Upper lobe of left lung (tissue), 4 donors: ENCODE measurements around the gene MLF2.

Experiments
- CTCF ChIP-seq, 6 experiments: fragments of 450-650 bp in 4 of 6; fragments of 200-600 bp in 2 of 6; sonication (generic) in 2 of 6; IDR thresholded peaks; one replicate each; pipeline ENCODE4 v1.5.1; 2016 to 2019; ENCODE audit warnings: antibody characterized with exemption in 6 of 6
- POLR2A ChIP-seq, 4 donors: fragments of 450-650 bp; IDR thresholded peaks; one replicate each; pipeline ENCODE4 v1.5.1; 2016 to 2017; ENCODE audit warnings: antibody characterized with exemption in 4 of 4, mild to moderate bottlenecking in 2 of 4

- TF ChIP-seq CTCF (IDR thresholded peaks at IDR 0.05) (no peak), POLR2A (IDR thresholded peaks at IDR 0.05) (no peak)
These were observed 22.5 kb upstream of the MLF2 start for GRCh38 chr12:6775185-6776174.
